Measurements from ENCODE around the gene SERPINB13. TPM values are rescaled to one million over a fixed set of nuclear protein-coding genes. Genes with fewer than 3 reads are reported as not detected.

Gene SERPINB13
- total RNA-seq, 1 donor: not detected

- Histone ChIP-seq H3K4me3 (ENCODE audit: insufficient read depth, low read length) (no peak overlapping the region), H3K36me3 (ENCODE audit: insufficient read depth, low read length) (no peaks in the 10 kb centered on the region), H3K27ac (ENCODE audit: low read depth, low read length) (no peak overlapping the region), H2AFZ (ENCODE audit: low read length) (no peak overlapping the region), H3K9me3 (ENCODE audit: low read depth, low read length) (no peaks in the 10 kb centered on the region), H4K20me1 (ENCODE audit: insufficient read depth, low read length) (no peaks in the 10 kb centered on the region), H3K4me1 (ENCODE audit: insufficient read depth, low read length) (no peaks in the 10 kb centered on the region), H3K79me2 (ENCODE audit: insufficient read depth, low read length) (no peaks in the 10 kb centered on the region), H3K4me2 (ENCODE audit: insufficient read depth, low read length) (no peak overlapping the region), H3K27me3 (ENCODE audit: insufficient read depth, low read length) (no peaks in the 10 kb centered on the region)
- DNase-seq (ENCODE audit: insufficient read length, low spot score, missing footprints): no peak
- TF ChIP-seq, protein P1, sequence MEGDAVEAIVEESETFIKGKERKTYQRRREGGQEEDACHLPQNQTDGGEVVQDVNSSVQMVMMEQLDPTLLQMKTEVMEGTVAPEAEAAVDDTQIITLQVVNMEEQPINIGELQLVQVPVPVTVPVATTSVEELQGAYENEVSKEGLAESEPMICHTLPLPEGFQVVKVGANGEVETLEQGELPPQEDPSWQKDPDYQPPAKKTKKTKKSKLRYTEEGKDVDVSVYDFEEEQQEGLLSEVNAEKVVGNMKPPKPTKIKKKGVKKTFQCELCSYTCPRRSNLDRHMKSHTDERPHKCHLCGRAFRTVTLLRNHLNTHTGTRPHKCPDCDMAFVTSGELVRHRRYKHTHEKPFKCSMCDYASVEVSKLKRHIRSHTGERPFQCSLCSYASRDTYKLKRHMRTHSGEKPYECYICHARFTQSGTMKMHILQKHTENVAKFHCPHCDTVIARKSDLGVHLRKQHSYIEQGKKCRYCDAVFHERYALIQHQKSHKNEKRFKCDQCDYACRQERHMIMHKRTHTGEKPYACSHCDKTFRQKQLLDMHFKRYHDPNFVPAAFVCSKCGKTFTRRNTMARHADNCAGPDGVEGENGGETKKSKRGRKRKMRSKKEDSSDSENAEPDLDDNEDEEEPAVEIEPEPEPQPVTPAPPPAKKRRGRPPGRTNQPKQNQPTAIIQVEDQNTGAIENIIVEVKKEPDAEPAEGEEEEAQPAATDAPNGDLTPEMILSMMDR (IDR thresholded peaks at IDR 0.05; ENCODE audit: extremely low read depth, low read depth, low read length): no peak
Measured at GRCh38 chr18:63564561-63564960, 22.6 kb upstream of the SERPINB13 start.

DNA sequence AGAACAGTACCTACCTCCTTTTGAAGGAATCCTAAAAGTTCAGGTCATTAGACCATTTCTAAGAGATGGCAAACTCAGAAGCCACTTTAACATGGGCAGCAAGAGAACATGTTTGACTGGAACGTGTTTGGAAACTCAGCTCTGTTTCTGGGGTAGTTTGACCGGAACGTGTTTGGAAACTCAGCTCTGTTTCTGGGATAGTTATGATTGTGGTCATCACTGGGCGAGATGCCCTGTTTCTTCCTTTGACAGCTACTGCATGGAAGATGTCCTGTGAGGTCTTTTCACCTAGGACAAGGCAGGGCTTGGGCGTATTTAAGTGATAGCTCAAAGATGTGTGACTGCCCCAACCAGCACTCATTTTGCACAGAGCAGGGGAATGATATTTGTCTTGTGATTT lies 19.9 kb upstream of the SERPINB13 start:
- Histone ChIP-seq H3K4me2 (ENCODE audit: insufficient read depth, low read length) (no peak overlapping the region), H4K20me1 (ENCODE audit: insufficient read depth, low read length) (no peaks in the 10 kb centered on the region), H3K27me3 (ENCODE audit: insufficient read depth, low read length) (peaks cover 3% of the 10 kb centered on the region), H3K27ac (ENCODE audit: low read depth, low read length) (no peak overlapping the region), H3K4me3 (ENCODE audit: insufficient read depth, low read length) (no peak overlapping the region), H2AFZ (ENCODE audit: low read length) (no peak overlapping the region), H3K36me3 (ENCODE audit: insufficient read depth, low read length) (no peaks in the 10 kb centered on the region), H3K79me2 (ENCODE audit: insufficient read depth, low read length) (no peaks in the 10 kb centered on the region), H3K9me3 (ENCODE audit: low read depth, low read length) (no peaks in the 10 kb centered on the region), H3K4me1 (ENCODE audit: insufficient read depth, low read length) (no peaks in the 10 kb centered on the region)
- peak; percentile 10 for DNase-seq (ENCODE audit: insufficient read length, low spot score, missing footprints)
- TF ChIP-seq, protein P1 (IDR thresholded peaks at IDR 0.05; ENCODE audit: extremely low read depth, low read depth, low read length): no peak

GRCh38 chr18:63567825-63568224 lies 19.3 kb upstream of the SERPINB13 start:
- H3K79me2 ChIP-seq (ENCODE audit: insufficient read depth, low read length): no peaks in the 10 kb centered on the region
- TF ChIP-seq, protein P1 (IDR thresholded peaks at IDR 0.05; ENCODE audit: extremely low read depth, low read depth, low read length): no peak
- DNase-seq (ENCODE audit: insufficient read length, low spot score, missing footprints): no peak
- no peak overlapping the region for H3K4me2 ChIP-seq (ENCODE audit: insufficient read depth, low read length)
- peaks cover 3% of the 10 kb centered on the region for H3K27me3 ChIP-seq (ENCODE audit: insufficient read depth, low read length)
- H2AFZ ChIP-seq (ENCODE audit: low read length): no peak overlapping the region
- no peaks in the 10 kb centered on the region for H4K20me1 ChIP-seq (ENCODE audit: insufficient read depth, low read length)
- H3K9me3 ChIP-seq (ENCODE audit: low read depth, low read length): no peaks in the 10 kb centered on the region
- no peak overlapping the region for H3K4me3 ChIP-seq (ENCODE audit: insufficient read depth, low read length)
- H3K36me3 ChIP-seq (ENCODE audit: insufficient read depth, low read length): no peaks in the 10 kb centered on the region
- no peak overlapping the region for H3K27ac ChIP-seq (ENCODE audit: low read depth, low read length)
- H3K4me1 ChIP-seq (ENCODE audit: insufficient read depth, low read length): no peaks in the 10 kb centered on the region

DNA sequence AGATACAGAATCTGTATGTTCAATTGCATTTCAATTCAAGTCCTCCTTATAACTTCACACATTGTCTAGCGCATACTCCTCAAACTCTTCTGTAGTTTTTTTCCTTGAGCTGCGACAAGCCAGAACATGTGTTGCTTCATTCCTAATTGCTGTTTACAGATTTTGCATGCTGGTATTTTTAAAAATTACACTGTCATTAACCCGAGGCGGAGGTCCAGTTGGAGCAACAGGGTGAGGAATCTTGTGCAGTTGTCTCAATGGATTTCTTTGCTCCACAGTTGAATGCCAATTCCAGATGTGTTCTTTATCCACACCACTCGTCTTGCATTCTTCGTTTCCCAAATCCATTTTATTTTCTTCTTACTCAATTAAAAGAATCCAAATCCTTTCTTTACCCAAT lies 16.4 kb upstream of the SERPINB13 start:
- H2AFZ ChIP-seq (ENCODE audit: low read length): no peak overlapping the region
- DNase-seq (ENCODE audit: insufficient read length, low spot score, missing footprints): no peak
- H3K27me3 ChIP-seq (ENCODE audit: insufficient read depth, low read length): peaks cover 3% of the 10 kb centered on the region
- H3K79me2 ChIP-seq (ENCODE audit: insufficient read depth, low read length): no peaks in the 10 kb centered on the region
- H3K9me3 ChIP-seq (ENCODE audit: low read depth, low read length): no peaks in the 10 kb centered on the region
- TF ChIP-seq, protein P1 (IDR thresholded peaks at IDR 0.05; ENCODE audit: extremely low read depth, low read depth, low read length): no peak
- no peak overlapping the region for H3K27ac ChIP-seq (ENCODE audit: low read depth, low read length)
- no peak overlapping the region for H3K4me3 ChIP-seq (ENCODE audit: insufficient read depth, low read length)
- H3K4me1 ChIP-seq (ENCODE audit: insufficient read depth, low read length): no peaks in the 10 kb centered on the region
- H3K4me2 ChIP-seq (ENCODE audit: insufficient read depth, low read length): no peak overlapping the region
- H4K20me1 ChIP-seq (ENCODE audit: insufficient read depth, low read length): no peaks in the 10 kb centered on the region
- H3K36me3 ChIP-seq (ENCODE audit: insufficient read depth, low read length): no peaks in the 10 kb centered on the region
